Middle frontal gyrus (tissue), 1 donor: ENCODE data around the gene XPNPEP2.

ENCODE experiments used
- DNase-seq: peaks from one replicate; pipeline ENCODE4 v3.0.0-alpha.2; 2015; ENCODE audit warnings: low spot score; ENCODE audit errors: extremely low spot score

The XPNPEP2 gene, protein sequence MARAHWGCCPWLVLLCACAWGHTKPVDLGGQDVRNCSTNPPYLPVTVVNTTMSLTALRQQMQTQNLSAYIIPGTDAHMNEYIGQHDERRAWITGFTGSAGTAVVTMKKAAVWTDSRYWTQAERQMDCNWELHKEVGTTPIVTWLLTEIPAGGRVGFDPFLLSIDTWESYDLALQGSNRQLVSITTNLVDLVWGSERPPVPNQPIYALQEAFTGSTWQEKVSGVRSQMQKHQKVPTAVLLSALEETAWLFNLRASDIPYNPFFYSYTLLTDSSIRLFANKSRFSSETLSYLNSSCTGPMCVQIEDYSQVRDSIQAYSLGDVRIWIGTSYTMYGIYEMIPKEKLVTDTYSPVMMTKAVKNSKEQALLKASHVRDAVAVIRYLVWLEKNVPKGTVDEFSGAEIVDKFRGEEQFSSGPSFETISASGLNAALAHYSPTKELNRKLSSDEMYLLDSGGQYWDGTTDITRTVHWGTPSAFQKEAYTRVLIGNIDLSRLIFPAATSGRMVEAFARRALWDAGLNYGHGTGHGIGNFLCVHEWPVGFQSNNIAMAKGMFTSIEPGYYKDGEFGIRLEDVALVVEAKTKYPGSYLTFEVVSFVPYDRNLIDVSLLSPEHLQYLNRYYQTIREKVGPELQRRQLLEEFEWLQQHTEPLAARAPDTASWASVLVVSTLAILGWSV

DNA sequence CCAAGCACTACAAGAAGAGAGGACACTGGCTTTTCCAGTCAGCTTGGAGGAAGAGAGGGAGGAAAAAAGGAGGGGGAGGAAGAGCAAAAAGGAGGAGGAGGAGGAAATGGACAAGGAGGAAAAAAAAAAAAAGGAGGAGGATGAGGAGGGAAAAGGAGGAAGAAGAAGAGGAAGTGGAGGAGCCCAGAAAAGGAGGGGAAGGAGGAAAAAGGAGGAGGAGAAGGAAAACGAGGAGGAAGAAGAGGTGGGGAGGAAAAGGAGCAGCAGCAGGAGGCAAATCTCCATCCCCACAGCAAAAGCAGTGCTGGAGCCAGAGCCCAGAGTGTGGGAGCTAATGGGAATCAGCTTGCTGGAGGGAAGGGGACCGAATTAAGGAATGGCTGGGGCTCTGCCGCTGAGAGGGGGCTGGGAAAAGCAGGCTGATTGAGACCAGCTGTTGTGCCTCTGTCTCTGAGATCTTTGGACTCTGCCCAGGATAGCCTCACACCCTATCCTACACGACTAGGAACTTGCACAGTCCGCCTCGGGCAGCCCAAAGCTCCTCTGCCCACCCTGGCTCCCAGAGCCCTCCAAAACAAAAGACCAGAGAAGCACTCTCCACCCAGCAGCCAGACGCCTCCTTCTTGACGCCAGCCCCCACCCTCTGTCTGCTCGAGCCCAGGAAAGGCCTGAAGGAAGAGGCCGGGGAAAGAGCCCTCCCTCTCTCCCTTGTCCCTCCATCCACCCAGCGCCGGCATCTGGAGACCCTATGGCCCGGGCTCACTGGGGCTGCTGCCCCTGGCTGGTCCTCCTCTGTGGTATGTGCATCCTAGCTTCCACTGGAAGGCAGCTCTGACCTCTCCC lies at the start of gene XPNPEP2:
Gene XPNPEP2 (plus strand): TSS at position 514 of the 843 bp plus-strand sequence. CDS start 235 bp downstream, at position 749.
- no peak for DNase-seq

DNA sequence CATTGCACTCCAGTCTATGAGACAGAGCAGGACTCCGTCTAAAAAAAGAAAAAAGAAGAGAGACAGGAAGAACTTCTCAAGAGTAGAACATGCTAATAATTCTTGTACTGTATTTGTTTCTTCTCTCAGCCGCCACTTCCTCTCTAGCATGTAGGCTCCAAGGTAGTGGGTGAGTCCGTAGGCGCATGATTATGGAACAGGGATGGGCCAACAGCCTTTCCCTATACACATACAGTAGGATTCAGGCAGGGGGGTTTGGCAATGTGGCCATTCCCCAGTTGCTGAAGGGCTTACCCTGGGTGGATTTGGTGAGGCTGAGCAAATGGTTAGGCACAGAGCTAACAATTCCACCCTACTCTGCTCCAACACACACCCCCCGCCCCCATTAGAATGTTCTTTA lies 49.0 kb upstream of the XPNPEP2 start:
- DNase-seq: no peak

DNA sequence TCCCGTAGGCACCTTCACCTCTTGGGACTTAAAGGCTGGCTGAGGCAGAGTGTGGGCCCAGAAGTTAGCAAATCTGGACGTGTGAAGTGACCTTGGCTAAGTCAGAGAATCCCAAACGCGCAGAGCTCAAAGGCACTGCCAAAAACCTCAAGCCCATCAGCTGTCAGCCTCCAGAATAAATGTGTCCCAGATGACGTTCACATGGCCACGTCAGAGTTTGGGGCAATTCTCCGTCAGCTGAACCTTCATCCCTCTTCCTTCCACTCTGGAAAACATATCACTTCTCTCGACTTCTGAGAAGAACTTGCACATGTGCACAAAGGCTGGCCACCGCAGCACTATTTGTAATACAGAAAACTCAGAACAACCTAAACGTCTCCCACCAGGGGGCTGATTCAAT lies 48.3 kb upstream of the XPNPEP2 start:
- no peak for DNase-seq

DNA sequence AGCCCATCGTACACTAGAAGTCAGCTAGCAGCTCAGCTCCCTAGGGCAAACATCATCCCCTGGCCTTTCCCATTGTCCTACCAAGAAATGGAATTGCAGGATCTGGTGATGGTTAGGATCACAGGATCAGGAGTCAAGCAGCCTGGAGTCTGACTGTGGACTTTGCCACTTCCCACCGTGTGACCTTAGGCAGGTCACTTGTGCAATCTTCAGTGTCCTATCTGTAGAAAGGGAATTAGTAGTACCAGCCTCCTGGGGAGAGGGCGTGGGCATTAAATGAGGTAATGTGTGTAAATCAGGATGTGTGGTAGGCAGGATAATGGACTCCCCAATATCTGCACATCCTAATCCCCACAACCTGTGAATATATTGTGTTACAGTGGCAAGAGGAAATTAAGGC lies 45.4 kb upstream of the XPNPEP2 start:
- DNase-seq: no peak

DNA sequence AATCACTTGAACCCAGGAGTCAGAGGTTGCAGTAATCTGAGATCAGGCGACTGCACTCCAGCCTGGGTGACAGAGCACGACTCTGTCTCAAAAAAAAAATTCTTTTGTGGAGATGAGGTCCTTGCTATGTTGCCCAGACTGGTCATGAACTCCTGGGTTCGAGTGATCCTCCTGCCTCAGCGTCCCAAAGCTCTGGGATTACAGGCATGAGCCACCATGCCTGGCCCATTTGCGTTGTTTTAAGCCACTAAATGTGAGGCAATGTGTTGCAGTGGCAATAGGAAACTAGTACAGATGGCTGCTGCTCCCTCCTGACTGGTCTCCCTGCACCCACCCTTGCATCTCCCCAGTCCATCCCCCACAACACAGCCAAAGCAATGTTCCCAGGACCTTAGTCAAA lies 44.0 kb upstream of the XPNPEP2 start:
- no peak for DNase-seq

DNA sequence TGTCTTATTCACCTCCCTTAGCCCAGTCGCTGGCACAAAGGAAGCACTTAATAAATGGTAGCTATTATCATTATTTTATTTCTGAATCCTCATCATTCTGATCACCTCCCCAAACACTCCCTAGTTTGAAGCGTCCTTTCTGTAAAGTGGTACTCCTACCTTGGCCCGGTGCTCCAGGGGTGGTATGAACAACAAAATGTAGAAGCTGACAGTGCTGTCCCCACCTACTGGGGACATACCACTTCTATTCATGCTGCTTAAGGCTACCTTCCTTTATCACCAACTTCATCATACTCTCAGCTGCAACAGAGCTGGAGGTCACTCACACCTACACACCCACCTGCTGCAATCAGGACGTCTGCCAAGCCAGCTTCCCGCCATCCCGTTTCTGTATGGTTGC lies 43.2 kb upstream of the XPNPEP2 start:
- no peak for DNase-seq

DNA sequence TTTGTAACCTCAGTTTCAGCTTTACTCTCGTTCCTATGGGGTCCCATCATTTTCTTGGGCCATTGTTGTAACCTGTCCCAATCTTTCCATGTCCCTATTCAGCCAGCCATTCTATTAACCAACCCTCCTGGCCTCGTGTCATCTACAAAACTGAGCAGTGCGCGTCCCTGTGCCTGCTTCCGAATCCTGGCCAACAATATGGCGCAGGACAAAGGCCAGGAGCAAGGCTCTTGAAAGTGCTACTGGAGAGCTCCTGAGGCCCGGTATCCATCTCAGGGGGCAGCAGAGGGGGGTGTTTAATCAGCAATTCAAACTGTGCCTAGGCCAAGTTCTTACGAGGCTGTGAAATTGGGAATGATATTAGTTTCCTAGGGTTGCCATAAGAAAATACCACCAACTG lies 42.8 kb upstream of the XPNPEP2 start:
- DNase-seq: no peak

DNA sequence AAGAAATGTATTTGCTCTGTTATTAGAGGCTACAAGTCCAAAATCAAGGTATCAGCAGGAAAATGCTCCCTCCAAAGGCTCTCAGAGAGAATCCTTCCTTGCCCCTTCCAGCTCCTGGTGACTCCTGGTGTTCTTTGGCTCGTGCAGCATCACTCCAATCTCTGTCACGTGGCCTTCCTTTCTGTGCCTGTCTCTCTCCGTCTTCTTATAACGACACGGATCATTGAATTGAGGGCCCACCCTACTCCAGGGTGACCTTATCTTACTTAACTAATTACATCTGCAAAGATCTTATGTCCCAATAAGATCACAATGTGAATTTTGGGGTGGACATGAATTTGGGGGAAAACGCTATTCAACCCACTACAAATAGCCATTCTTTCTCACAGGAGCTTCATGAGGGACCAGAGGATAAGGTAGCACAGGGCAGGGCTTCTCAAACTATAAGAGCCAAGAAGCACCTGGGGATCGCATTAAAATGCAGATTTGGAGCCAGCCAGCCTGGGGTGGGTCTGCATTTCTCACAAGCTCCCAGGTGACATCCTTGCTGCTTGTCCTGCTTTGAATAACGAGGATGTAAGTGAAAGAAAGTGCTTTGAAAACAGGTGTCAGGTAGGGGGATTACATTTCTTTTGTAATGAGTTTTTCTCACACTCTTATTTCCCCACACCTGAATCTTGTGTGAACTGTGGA lies 42.2 kb upstream of the XPNPEP2 start:
- DNase-seq: no peak

DNA sequence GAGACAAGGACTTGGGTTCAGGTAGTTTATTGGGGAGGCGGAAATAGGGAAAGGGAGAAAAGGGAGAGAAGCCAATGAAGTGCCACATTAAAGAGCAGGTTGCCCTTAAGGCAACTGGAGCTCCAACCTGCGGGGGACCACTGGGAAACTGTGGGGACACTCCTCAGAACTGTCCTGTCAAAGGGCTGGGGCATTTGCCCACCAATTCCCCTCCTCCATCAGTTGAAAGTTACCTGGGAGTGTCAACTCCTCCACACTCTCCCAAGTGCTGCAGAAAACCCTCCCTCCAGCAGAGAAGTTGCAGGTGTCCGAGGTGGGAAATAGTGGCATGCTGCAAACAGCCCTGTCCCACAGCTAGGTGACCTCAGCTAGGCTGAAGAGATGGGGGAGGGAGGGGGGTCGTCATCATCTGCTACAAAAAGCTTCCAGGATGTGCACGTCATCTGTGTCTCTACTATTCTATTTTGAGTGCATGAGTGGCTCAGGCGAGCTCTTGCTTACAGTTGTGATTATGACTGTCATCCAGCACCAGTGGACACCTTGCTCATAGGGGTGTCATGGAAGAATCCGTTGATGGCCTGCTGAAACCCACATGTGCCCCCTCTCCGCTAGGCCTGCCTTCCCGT lies 41.5 kb upstream of the XPNPEP2 start:
- DNase-seq: no peak

DNA sequence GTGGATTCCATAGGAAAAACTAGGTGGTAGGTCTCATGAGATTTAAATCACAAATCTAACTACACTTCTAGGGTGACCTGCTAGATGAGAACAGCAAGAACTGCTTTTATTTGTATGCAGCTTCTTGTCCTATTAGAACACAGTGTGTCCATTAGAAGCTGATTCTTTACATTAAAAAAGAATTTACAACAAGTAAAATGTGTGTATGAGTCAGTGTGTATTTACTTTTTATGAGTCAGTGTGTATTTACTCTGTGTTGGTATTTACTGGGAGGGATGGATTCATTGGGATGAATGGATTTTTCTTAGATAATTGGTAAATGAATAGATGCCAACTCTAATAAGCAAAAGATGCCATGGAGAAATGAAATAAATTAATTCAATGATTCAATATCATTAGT lies 40.6 kb upstream of the XPNPEP2 start:
- no peak for DNase-seq

DNA sequence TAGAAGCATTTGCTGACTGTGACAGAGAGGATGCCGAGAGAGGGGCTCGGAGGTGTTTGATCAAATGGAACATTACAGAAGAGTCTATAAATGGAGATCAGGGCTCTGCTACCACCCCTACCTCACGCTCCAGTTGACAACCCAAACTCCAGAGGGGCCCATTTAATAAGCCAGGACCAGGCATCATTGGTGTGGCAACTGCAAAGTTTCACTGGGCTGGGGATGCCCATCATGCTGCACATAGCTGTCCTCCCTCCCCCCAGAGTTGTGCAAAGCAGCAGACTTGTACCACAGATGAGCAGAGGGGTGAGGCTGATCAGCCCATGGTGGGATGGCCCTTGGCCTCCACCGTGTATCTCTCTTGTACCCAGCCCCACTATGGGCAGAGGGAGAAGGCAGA lies 38.2 kb upstream of the XPNPEP2 start:
- DNase-seq: no peak

DNA sequence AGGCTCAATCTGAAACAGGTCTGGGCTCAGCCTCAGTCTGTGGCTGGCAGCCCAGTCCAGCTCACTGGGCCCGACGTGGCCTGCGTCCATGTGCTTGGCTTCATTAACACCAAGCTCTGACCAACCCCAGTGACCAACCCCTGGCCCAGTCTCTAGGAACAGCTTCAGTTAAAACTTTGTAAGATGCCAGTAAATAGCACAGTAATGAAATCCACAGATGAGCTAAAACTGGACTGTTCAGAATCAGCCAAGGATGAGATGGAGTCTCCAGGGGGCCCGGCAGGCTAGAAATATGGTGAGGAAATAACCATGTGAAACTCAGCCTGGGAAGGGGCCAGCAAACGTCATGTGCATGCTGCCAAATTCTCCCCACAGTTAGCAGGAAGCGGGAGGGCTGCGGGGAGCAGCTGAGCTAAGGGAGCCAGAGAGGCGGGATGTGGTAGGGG lies 37.1 kb upstream of the XPNPEP2 start:
- DNase-seq: no peak

DNA sequence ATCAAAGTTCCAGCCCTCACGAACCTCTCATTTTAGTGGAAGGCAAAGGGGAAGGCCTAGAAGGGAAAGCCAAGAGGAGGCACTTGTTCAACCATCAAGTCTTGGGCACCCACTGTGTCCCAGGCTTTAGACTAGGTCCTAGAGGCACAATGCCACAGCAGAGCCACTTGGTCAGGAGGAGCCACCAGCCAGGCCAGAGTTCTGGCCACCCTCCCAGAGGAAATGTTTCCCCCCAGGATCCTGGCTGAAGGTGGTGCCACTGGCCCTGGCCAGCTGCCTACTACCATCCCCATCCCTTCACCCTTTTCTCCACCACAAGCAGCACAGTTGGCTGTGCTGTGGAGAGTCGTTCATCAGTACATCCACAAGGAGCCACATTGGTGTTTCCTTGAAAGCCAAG lies 34.3 kb upstream of the XPNPEP2 start:
- DNase-seq: no peak

DNA sequence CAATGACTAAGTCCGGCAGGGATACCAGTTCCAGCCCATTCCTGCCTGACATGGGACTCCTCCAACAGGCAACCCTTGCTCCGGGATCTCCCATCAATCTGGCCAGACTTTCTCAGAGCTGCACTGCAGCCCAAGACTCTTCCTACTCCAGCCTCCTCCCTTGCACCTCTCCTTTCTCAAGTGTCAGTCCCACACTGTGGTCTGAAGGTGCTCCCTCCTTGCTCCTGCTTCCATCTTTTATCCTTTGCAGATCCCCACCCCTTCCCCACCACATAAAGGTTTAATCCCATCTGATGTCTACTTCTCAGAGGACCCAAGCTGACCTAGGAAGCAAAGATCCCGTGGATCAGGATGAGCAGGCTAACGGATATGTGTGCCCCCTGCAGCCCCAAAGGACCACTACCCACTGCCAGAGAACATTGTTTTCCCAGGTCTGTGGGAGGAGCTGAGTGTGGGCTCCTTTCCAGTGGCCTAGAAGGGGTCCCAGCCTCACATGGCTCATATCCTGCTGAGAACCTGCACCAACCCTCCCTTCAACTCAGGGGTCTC lies 33.3 kb upstream of the XPNPEP2 start:
- DNase-seq: no peak

DNA sequence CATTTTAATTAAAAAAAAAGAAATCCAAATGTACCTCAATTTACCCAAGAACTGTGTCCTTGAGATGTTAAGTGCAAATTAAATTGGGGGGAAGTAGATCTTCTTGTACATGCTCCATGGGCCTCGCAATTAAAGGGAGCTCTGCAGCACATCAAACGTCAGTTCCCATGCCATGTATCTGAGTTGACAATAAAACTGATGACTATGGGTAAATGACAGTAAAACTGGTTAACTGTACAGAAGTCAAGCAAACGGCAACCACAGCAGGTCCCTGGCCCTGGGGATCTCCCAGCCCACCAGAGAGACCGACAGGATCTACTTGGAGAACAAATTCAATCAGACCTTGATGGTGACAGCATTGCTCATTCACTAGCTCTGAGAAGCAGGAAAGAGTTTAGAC lies 32.8 kb upstream of the XPNPEP2 start:
- DNase-seq: no peak

DNA sequence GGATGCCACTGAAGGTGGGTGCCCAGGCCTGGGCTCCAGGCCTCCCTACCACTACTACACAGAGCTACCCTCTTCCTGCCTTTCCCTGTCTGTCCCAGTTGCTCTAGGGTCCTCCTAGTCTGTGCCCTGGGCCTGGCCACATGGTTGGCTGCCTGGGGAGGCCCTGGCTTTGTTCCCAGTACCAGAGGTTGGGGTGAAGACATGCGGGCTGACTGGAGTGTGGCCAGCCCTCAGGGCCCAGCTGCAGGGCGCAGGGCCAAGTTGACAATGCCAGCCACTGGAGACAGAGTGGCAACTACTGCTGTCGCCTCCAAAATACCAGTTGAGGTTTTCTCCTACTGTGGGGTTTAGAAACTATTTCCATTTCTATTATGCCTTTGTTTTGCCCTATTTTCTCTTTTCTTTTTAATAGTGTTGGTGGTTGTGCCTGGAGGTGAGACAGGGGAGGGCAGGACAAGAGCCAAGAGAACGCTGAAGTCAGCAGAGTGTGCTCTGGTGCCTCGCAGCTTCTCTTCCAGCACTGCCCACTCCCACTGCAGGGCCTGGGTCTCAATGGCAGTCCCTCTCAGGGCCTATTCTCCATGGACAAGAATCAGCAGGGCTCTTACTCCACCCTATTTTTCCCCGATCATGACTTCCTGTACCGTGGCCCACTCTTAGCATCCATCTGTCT lies 32.2 kb upstream of the XPNPEP2 start:
- DNase-seq: no peak

DNA sequence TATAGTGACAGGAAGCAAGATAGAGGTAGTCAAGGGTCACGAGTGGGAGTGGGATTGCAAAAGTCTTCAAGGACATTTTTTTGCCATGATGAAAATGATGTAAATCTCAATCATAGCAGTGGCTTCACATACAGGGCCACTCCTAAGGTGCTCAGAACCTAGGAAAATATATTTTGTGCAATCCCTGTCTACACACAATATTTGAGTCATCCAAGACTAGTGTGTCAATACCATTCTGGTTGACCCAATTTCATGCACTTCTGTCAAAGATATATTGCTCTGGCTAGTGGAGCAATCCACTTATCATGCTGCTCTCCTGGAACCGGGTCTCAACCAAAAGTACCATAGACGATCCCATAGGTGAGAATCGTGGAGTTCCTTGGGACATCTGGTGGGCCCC lies 24.2 kb upstream of the XPNPEP2 start:
- no peak for DNase-seq

DNA sequence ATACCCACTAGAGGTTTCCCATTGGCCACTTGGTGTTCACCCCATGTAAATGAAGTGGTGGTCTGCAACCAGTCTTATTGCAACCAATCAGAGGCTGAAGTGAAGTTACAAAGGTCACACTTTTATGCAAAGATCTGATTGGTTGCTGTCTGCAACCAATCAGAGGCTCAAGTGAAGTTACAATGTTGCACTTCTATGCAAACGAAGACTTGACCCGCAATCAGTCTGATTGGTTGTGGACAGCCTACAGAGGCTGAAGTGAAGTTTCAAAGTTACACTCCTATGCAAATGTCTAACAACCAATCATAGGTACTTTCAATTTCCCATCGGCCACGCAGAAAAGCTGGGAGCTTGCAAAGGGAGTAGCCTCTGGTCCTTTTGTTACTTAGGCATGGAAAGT lies 22.3 kb upstream of the XPNPEP2 start:
- DNase-seq: no peak

DNA sequence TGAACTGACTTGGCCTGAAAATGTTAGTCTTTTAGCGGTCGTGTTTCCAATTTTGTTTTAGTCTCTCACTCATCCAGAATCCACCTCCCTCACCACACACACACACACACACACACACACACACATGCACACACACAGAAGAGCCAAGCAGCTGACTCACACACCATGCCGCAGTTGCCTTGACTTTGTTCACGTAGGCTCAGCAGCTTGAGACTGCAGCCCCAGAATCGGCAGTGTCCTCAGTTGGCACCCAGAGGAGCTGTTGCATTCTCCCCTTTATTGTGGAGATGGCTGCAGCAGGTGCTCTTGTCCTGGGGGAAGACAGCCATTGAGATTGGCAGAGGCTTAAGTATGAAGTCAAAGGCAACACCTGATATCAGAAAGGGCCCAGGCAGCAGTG lies 20.9 kb upstream of the XPNPEP2 start:
- DNase-seq: peak; percentile 3

DNA sequence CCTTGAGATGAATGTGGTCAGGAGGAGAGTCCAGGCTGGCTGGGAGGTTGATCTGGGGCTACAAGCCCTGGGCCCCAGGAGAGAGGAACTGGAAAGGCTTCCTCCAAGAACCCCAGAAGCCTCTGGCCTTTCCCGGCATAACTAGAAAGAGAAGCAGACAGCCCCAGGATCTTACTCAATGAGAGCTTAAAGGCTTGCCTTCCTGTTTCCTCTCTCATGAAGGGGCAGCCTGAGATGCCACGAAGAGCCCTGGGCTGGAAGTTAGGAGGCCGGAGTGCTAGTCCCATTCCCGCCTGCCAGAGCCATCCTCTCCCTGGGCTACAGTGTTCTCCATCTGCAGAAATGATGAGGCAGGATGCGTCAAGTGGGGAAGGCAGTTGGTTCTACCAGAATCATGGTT lies 20.1 kb upstream of the XPNPEP2 start:
- no peak for DNase-seq
